ENCODE data around the gene N4BP2. TPM values are rescaled to one million over a fixed set of nuclear protein-coding genes. Genes with fewer than 3 reads are reported as not detected.
A peak's percentile ranks its signal among the peaks of the same experiment; 100 is the strongest.

N4BP2 gene
- 43.1 and 44.7 TPM in 2 replicates for total RNA-seq (2021; fragmentation: NEBNext Ultra II Directional; extraction: Animal tissue kit (Norgen Biotek cat#: 25700))
- 3.3 and 4.4 TPM in 2 replicates for polyA plus RNA-seq (2011; rRNA removed)
- polyA plus RNA-seq (2011; cell fraction: cytosol; rRNA removed), result 6.8 TPM
- polyA plus RNA-seq (2011; cell fraction: nucleus; rRNA removed), result 6.3 TPM
- polyA plus RNA-seq (2012, experiment 1 of 2), result 5.5 to 13.8 TPM (median 8.4 TPM) in 4 replicates
- polyA plus RNA-seq (2012, experiment 2 of 2), result 0.75 TPM
- 20.8 TPM for polyA plus RNA-seq (2013, experiment 1 of 2)
- polyA plus RNA-seq (2013, experiment 2 of 2), result 18.9 TPM
- polyA minus RNA-seq (2011; rRNA and poly(A)+ RNA removed), result 25.9 and 38.4 TPM in 2 replicates
- 19.3 TPM for polyA minus RNA-seq (2011; cell fraction: cytosol; rRNA and poly(A)+ RNA removed)
- 64.5 TPM for polyA minus RNA-seq (2011; cell fraction: nucleus; rRNA and poly(A)+ RNA removed)
- long read RNA-seq, experiment 1, partial matches to known transcripts, result 7 of 26 reads
- long read RNA-seq, experiment 1, other reads (novel, unspliced or antisense), result 19 of 26 reads
- long read RNA-seq, experiment 2, partial matches to known transcripts, result 2 of 3 reads
- long read RNA-seq, experiment 2, other reads (novel, unspliced or antisense), result 1 of 3 reads

DNA sequence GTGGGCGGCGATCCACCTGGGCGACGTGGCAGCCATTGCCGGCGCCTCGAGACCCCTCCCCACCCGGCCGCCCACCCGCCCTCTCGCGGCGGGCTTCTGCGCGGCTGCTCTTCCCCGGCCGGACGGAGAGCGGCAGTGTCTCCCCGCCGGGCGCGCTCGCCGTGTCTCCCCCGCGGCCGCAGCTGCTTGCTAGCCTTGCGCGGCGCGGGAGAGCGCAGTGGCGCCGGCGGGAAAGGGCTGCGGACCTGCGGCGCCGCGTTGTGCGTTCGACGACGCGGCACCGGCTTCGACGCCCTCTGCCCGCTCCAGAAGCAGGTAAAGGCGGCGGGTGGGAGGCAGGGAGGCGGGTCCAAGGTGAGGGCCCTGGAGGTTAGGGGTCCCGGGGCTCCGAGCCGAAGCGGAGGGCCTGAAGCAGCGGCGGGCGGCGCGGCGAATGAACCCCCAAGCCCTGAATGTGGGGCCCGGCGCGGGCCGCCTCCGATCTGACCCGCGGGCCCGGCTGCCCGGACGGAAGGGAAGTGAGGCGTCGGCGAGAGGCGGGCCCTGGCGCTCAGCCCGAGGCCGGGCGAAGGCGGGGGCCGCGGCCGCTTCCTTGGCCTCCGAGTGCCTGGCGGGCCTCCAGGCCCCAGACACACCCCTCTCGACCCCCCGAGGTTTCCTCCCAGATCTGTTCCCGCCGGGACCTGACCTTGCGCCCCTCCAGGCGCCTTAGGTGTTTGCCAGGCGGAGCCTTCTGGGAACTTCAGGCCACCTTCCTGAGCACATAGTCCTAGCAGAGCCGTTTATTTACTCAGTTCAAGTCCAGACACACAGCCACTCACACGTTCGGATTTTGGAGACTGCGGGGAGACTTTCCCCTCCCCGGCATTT, at the start of gene N4BP2:
Gene N4BP2 (plus strand): TSS at position 135 of the 870 bp plus-strand sequence. CDS start 40,491 bp downstream, outside the sequence.
- peak within 1 kb of the TSS; percentile 96 for H3K56ac ChIP-seq (replicated peaks; ENCODE audit: insufficient read length, low read depth, low read length)
- 2% methylated on average over 69 of the region's 99 CpGs; no CpG with 5 or more reads in 1 of the 2 experiments for WGBS, 2 experiments (ENCODE audit: extremely low coverage in 1 of 2, insufficient coverage in 1 of 2, insufficient read length in 1 of 2, insufficient replicate concordance in 2 of 2, low coverage in 1 of 2, low lambda C conversion rate in 2 of 2, missing lambda C conversion rate in 1 of 2)
- H4K8ac ChIP-seq (ENCODE audit: extremely low read depth, insufficient read depth, low read length), result peak within 1 kb of the TSS; percentile 99
- H2BK120ac ChIP-seq (replicated peaks; ENCODE audit: low read depth, low read length), result peak within 1 kb of the TSS; percentile 19
- peaks cover 0 to 36% of the 10 kb centered on the region in 2 experiments; a peak in 3 of 4 replicates for H3K79me2 ChIP-seq (ENCODE audit: control insufficient read depth in 1 of 2, insufficient read depth in 2 of 2, low read length in 2 of 2)
- H3K18ac ChIP-seq (ENCODE audit: extremely low read depth, low read length), result peak within 1 kb of the TSS; percentile 96
- DNase-seq (ENCODE audit: low read depth in 1 of 2, low spot score in 2 of 2) (peak in 1 of 2 experiments; percentile 86), FAIRE-seq (no peak)
- H4K91ac ChIP-seq (replicated peaks; ENCODE audit: insufficient read length, low read length), result peak within 1 kb of the TSS; percentile 95
- no peaks in the 10 kb centered on the region for H3K27me3 ChIP-seq (replicated peaks in 1 of 4; ENCODE audit: control insufficient read depth in 3 of 4, extremely low read depth in 1 of 4, insufficient read depth in 3 of 4, low read length in 3 of 4)
- peak within 1 kb of the TSS; percentile 63 to 88 for H3K4me2 ChIP-seq (ENCODE audit: insufficient read depth in 1 of 2, low read depth in 2 of 2, low read length in 2 of 2)
- no peak within 1 kb of the TSS for H2AK5ac ChIP-seq (ENCODE audit: low read depth, low read length)
- H2AFZ ChIP-seq (ENCODE audit: low read length), result peak within 1 kb of the TSS; percentile 72
- no peaks in the 10 kb centered on the region for H4K20me1 ChIP-seq (replicated peaks in 1 of 2; ENCODE audit: control insufficient read depth in 1 of 2, insufficient read depth in 2 of 2, low read length in 2 of 2)
- peak within 1 kb of the TSS; percentile 87 to 92 (median 91) for H3K9ac ChIP-seq (replicated peaks in 1 of 4; ENCODE audit: extremely low read depth in 1 of 4, low read depth in 3 of 4, low read length in 3 of 4)
- no peak within 1 kb of the TSS for H3K14ac ChIP-seq (ENCODE audit: insufficient read length)
- no peak within 1 kb of the TSS for H3K23ac ChIP-seq (ENCODE audit: insufficient read length)
- no peaks in the 10 kb centered on the region for H3K9me3 ChIP-seq (ENCODE audit: insufficient read depth in 2 of 2, low read depth in 1 of 2, low read length in 1 of 2)
- 0 out of 2 replicates have a peak within 1 kb of the TSS, but pooled peaks have one; percentile 5 for H2BK15ac ChIP-seq (ENCODE audit: low read length)
- H3K4ac ChIP-seq (replicated peaks; ENCODE audit: insufficient read length, low read depth, low read length), result peak within 1 kb of the TSS; percentile 28
- H3K79me1 ChIP-seq (ENCODE audit: low read depth, low read length), result 0 out of 2 replicates have a peak, but pooled peaks cover 2% of the 10 kb centered on the region
- peaks cover 0 to 3% (median 0%) of the 10 kb centered on the region in 4 experiments; a peak in 3 of 8 replicates for H3K36me3 ChIP-seq (ENCODE audit: control insufficient read depth in 2 of 4, insufficient read depth in 4 of 4, low read length in 3 of 4)
- POLR2A ChIA-PET (ENCODE audit: partially characterized antibody), result interaction anchor here (0.5 to 2.6 kb wide), 37 partner anchors 11 to 693 kb away, joined by 3 to 29 read pairs (median 4); partner anchors contain the start of genes LIAS, NSUN7, PDS5A and RPL9
- peak within 1 kb of the TSS; percentile 98 for H4K5ac ChIP-seq (ENCODE audit: insufficient read length, low read depth, low read length)
- CTCF ChIA-PET (ENCODE audit: partially characterized antibody), result interaction anchor here (1.0 to 1.3 kb wide), 5 partner anchors 10 to 595 kb away, joined by 3 to 4 read pairs (median 3); partner anchors contain the start of gene PDS5A
- H2BK5ac ChIP-seq (ENCODE audit: low read depth, low read length), result peak within 1 kb of the TSS; percentile 94
- peaks cover 0 to 12% (median 3%) of the 10 kb centered on the region in 4 experiments; a peak in 3 of 7 replicates for H3K4me1 ChIP-seq (replicated peaks in 1 of 4; ENCODE audit: control insufficient read depth in 3 of 4, insufficient read depth in 4 of 4, low read length in 3 of 4)
- H2BK12ac ChIP-seq (ENCODE audit: low read depth, low read length), result no peak within 1 kb of the TSS; the same call in 1 of the 2 replicates
- peak within 1 kb of the TSS; percentile 64 to 80 (median 76) for H3K4me3 ChIP-seq (ENCODE audit: extremely low read depth in 1 of 4, insufficient read depth in 2 of 4, low read depth in 3 of 4, low read length in 4 of 4)
- H3K27ac ChIP-seq (ENCODE audit: low read depth, low read length), result peak within 1 kb of the TSS; percentile 91
- peaks cover 6% of the 10 kb centered on the region for H3K23me2 ChIP-seq (ENCODE audit: low read depth, low read length)
- no peak within 1 kb of the TSS for H2BK20ac ChIP-seq (ENCODE audit: low read length)
- TF ChIP-seq BACH1 (IDR thresholded peaks at IDR 0.05; ENCODE audit: low read length) (peak; percentile 42; the same call in 1 of the 2 replicates), KDM5A (IDR thresholded peaks at IDR 0.05; ENCODE audit: low read length) (no peak), NRF1 (IDR thresholded peaks at IDR 0.05; ENCODE audit: low read depth, low read length) (no peak), HDAC2 (IDR thresholded peaks at IDR 0.05; ENCODE audit: borderline replicate concordance in 1 of 2, low read depth in 2 of 2, low read length in 2 of 2) (peak in 1 of 2 experiments; percentile 39; a peak in 1 of 4 replicates), RNF2 (IDR thresholded peaks at IDR 0.05; ENCODE audit: borderline replicate concordance, low read depth, low read length, missing control alignments, poor library complexity, severe bottlenecking) (no peak)
